Lung (tissue), 12 donors: ENCODE data around the gene CMTM2. TPM values are rescaled to one million over a fixed set of nuclear protein-coding genes. Genes with fewer than 3 reads are reported as not detected.
"Not testable (repeated sequence)": the region's sequence is repeated elsewhere in the genome, so short reads cannot be mapped to it uniquely, and the experiment has no call there.

Source experiments
- ATAC-seq: fragments of 200-7000 bp; cut with Tn5 transposase; one replicate; pipeline ENCODE4 v1.9.1; 2020; ENCODE audit warnings: moderate number of reproducible peaks; ENCODE audit not compliant: insufficient read depth, low FRiP score
- DNase-seq, 3 donors: peaks; one replicate each; pipeline ENCODE4 v3.0.0-alpha.2; 2013 to 2017
- H3K27ac ChIP-seq, 2 donors: one replicate each; pipeline ENCODE4 v1.5.1; 2013; ENCODE audit warnings: mild to moderate bottlenecking in 2 of 2, moderate library complexity in 2 of 2, control low read depth in 1 of 2, inconsistent platforms in 1 of 2, low read depth in 1 of 2, low read length in 1 of 2
- H3K27me3 ChIP-seq, 3 donors: one replicate each; pipeline ENCODE4 v1.5.1; 2013; ENCODE audit warnings: low read length in 2 of 3; ENCODE audit not compliant: control insufficient read depth in 3 of 3, insufficient read depth in 3 of 3
- H3K36me3 ChIP-seq, 4 donors: one replicate each; pipeline ENCODE4 v1.5.1; 2013; ENCODE audit warnings: low read length in 4 of 4, mild to moderate bottlenecking in 1 of 4, moderate library complexity in 1 of 4; ENCODE audit not compliant: control insufficient read depth in 4 of 4, insufficient read depth in 4 of 4
- H3K4me1 ChIP-seq, 5 donors: one replicate each; pipeline ENCODE4 v1.5.1; 2013; ENCODE audit warnings: low read length in 5 of 5, mild to moderate bottlenecking in 2 of 5, moderate library complexity in 1 of 5; ENCODE audit not compliant: control insufficient read depth in 5 of 5, insufficient read depth in 5 of 5
- H3K4me3 ChIP-seq: one replicate; pipeline ENCODE4 v1.5.1; 2013; ENCODE audit warnings: mild to moderate bottlenecking, control low read depth, moderate library complexity
- H3K9ac ChIP-seq, 2 donors: one replicate each; pipeline ENCODE4 v1.5.1; 2013; ENCODE audit warnings: low read length in 2 of 2, control low read depth in 1 of 2; ENCODE audit not compliant: insufficient read depth in 1 of 2
- H3K9me3 ChIP-seq, 4 donors: one replicate each; pipeline ENCODE4 v1.5.1; 2013; ENCODE audit warnings: low read length in 3 of 4, mild to moderate bottlenecking in 1 of 4, moderate library complexity in 1 of 4; ENCODE audit not compliant: control insufficient read depth in 4 of 4, insufficient read depth in 3 of 4
- WGBS, 2 donors: extraction: QIAGEN DNeasy Blood & Tissue Kit; methylation state at CpG; one replicate each; pipeline ENCODE4 v1.1.7; 2013; 5-methylcytosine and 5-hydroxymethylcytosine counted together
- polyA plus RNA-seq, 2 donors: library from polyadenylated mRNA; stranded (reverse); fragments of 200-250 nt; gene quantifications; one replicate each; pipeline ENCODE4 v1.2.1, GENCODE V29; 2013
- total RNA-seq, 2 donors: library from RNA; depleted of rRNA in 1 of 2; stranded (reverse); fragments of >200 nt in 1 of 2; gene quantifications; one replicate each; pipeline ENCODE4 v1.2.1, GENCODE V29; 2014 to 2021
- TF ChIP-seq, protein P1 (sequence below): IDR thresholded peaks from 2 replicates; pipeline ENCODE4 v1.5.1; 2012; ENCODE audit warnings: mild to moderate bottlenecking; ENCODE audit errors: control extremely low read depth, extremely low read depth
- donor health status: control.
- donor health status: control.
- donor health status: Bipolar disorder and iron deficiency.
- donor health status: healthy.
- donor health status: DM: yes; HTN: yes; CAD: no.

CMTM2 gene
- total and polyA plus RNA-seq, 4 donors = 2.0 to 14.1 (median 3.0) TPM

DNA sequence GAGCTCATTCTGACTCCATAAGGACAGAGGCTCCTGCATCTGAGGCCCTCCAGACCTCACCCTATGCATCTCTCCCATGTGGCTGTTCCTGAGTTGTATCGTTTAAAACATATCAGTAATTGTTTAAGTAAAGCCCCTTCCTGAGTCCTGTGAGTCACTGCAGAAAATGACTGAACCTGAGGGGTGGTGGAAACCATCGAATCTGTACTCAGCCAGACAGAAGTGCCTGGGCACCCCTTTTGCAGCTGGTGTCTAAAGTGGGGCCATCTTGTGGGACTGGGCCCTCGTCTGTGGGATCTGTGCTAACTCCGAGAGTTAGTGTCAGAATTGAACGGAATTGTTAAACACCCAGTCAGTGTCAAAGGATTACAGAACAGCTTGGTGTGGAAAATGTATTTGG is 50.6 kb downstream of the CMTM2 start:
- 90 to 97% methylated on average over 5 of the region's 5 CpGs for WGBS, 2 donors
- H3K27me3 ChIP-seq = no peaks in the 10 kb centered on the region
- ATAC-seq = no peak
- TF ChIP-seq, protein P1, sequence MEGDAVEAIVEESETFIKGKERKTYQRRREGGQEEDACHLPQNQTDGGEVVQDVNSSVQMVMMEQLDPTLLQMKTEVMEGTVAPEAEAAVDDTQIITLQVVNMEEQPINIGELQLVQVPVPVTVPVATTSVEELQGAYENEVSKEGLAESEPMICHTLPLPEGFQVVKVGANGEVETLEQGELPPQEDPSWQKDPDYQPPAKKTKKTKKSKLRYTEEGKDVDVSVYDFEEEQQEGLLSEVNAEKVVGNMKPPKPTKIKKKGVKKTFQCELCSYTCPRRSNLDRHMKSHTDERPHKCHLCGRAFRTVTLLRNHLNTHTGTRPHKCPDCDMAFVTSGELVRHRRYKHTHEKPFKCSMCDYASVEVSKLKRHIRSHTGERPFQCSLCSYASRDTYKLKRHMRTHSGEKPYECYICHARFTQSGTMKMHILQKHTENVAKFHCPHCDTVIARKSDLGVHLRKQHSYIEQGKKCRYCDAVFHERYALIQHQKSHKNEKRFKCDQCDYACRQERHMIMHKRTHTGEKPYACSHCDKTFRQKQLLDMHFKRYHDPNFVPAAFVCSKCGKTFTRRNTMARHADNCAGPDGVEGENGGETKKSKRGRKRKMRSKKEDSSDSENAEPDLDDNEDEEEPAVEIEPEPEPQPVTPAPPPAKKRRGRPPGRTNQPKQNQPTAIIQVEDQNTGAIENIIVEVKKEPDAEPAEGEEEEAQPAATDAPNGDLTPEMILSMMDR = no peak
- no peak for DNase-seq
- no peak overlapping the region for H3K4me3 ChIP-seq
- no peaks in the 10 kb centered on the region for H3K9me3 ChIP-seq
- H3K36me3 ChIP-seq = peaks cover 0 to 3% (median 1%) of the 10 kb centered on the region in 4 donors
- H3K4me1 ChIP-seq = peaks cover 0 to 1% (median 0%) of the 10 kb centered on the region in 5 donors
- H3K9ac ChIP-seq = no peak overlapping the region
- no peak overlapping the region for H3K27ac ChIP-seq

DNA sequence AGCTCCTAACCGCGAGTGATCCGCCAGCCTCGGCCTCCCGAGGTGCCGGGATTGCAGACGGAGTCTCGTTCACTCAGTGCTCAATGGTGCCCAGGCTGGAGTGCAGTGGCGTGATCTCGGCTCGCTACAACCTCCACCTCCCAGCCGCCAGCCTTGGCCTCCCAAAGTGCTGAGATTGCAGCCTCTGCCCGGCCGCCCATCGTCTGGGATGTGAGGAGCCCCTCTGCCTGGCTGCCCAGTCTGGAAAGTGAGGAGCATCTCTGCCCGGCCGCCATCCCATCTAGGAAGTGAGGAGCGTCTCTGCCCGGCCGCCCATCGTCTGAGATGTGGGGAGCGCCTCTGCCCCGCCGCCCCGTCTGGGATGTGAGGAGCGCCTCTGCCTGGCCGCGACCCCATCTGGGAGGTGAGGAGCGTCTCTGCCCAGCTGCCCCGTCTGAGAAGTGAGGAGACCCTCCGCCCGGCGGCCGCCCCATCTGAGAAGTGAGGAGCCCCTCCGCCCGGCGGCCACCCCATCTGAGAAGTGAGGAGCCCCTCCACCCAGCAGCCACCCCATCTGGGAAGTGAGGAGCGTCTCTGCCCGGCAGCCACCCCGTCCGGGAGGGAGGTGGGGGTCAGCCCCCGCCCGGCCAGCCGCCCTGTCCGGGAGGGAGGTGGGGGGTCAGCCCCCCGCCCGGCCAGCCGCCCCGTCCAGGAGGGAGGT is 51.4 kb downstream of the CMTM2 start:
- 88 to 96% methylated on average over 9 to 32 of the region's 49 CpGs for WGBS, 2 donors
- DNase-seq, H3K27me3 ChIP-seq, H3K4me1 ChIP-seq, H3K27ac ChIP-seq, H3K9ac ChIP-seq, ATAC-seq, H3K9me3 ChIP-seq, H3K4me3 ChIP-seq, H3K36me3 ChIP-seq: not testable (repeated sequence)

DNA sequence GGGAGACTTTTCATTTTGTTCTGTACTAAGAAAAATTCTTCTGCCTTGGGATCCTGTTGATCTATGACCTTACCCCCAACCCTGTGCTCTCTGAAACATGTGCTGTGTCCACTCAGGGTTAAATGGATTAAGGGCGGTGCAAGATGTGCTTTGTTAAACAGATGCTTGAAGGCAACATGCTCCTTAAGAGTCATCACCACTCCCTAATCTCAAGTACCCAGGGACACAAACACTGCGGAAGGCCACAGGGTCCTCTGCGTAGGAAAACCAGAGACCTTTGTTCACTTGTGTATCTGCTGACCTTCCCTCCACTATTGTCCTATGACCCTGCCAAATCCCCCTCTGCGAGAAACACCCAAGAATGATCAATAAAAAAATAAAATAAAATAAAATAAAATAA is 52.3 kb downstream of the CMTM2 start:
- not testable (repeated sequence) for H3K4me1 ChIP-seq, H3K36me3 ChIP-seq, H3K9me3 ChIP-seq, H3K27me3 ChIP-seq, H3K4me3 ChIP-seq, H3K9ac ChIP-seq, ATAC-seq, H3K27ac ChIP-seq, DNase-seq
- WGBS, 2 donors = 75 to 96% methylated on average over 3 of the region's 4 CpGs

DNA sequence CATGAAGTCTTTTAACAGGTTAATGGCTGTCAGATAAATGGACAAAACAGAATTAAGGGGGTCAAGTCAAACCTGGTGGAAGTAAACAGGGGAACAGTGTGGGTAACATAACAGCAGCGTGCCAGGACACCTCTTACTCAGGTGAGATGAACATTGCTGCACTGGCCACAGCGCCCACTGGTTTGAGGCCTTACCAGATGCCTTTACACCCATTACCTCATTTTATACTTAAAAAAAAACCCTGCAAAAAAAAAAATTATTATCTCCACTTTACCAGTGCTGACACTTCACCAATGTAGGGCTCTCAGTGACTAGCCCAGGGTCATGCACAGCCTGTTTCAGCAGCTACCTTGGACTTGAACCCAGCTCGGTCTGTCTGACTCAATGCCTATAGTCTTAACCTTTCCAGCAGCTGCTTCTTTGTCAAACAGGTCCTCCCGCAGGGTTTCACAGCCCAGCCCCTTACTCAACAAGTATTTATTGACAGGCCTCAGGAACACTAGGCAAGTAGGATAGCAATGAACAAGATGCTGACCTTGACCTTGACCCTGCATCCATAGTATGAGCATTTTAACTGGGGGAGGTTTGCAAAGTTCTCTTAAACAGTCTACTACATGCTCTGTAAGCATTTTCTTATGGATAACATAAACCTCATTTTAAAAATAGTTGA is 55.4 kb downstream of the CMTM2 start:
- ATAC-seq (no peak), DNase-seq (no peak)
- Histone ChIP-seq H3K9ac (no peak overlapping the region), H3K4me1 (peaks cover 0 to 4% (median 0%) of the 10 kb centered on the region in 5 donors), H3K9me3 (no peaks in the 10 kb centered on the region), H3K27me3 (no peaks in the 10 kb centered on the region), H3K36me3 (peaks cover 0 to 5% (median 2%) of the 10 kb centered on the region in 4 donors), H3K27ac (no peak overlapping the region), H3K4me3 (no peak overlapping the region)
- 95 to 96% methylated on average over 4 of the region's 4 CpGs for WGBS, 2 donors
- TF ChIP-seq, protein P1 = no peak
